Astrocyte (in vitro differentiated cells and primary cell): ENCODE data around the gene NPDC1. TPM values are rescaled to one million over a fixed set of nuclear protein-coding genes. Genes with fewer than 3 reads are reported as not detected.

Source experiments
- DNase-seq: peaks from one replicate; pipeline ENCODE4 v3.0.0-alpha.2; 2010; ENCODE audit warnings: low read depth
- FAIRE-seq: peaks from 2 replicates; lab custom pipeline; 2011; peaks lifted over from hg19 to GRCh38; lab: Jason Lieb, UNC
- H2AFZ ChIP-seq: 2 replicates; pipeline ENCODE4 v1.6.0; 2012; ENCODE audit warnings: low read depth, low read length, inconsistent platforms
- H3K27ac ChIP-seq: 2 replicates; pipeline ENCODE4 v1.5.1; 2011; ENCODE audit warnings: low read depth, low read length, inconsistent platforms
- H3K27me3 ChIP-seq: 2 replicates; pipeline ENCODE4 v1.6.0; 2011; ENCODE audit warnings: low read length, inconsistent platforms; ENCODE audit not compliant: insufficient read depth
- H3K36me3 ChIP-seq: 2 replicates; pipeline ENCODE4 v1.5.1; 2011; ENCODE audit warnings: low read length, inconsistent platforms; ENCODE audit not compliant: insufficient read depth
- H3K4me1 ChIP-seq: 2 replicates; pipeline ENCODE4 v1.5.1; 2011; ENCODE audit warnings: low read length, inconsistent platforms; ENCODE audit not compliant: insufficient read depth
- H3K4me2 ChIP-seq: 2 replicates; pipeline ENCODE4 v1.6.0; 2012; ENCODE audit warnings: low read length, inconsistent platforms
- H3K4me3 ChIP-seq: 2 replicates; pipeline ENCODE4 v1.5.1; 2011; ENCODE audit warnings: low read depth, mild to moderate bottlenecking, low read length, inconsistent platforms; ENCODE audit not compliant: insufficient read depth
- H3K79me2 ChIP-seq: 2 replicates; pipeline ENCODE4 v1.6.0; 2012; ENCODE audit warnings: mild to moderate bottlenecking, low read length, inconsistent platforms; ENCODE audit not compliant: insufficient read depth
- H3K9ac ChIP-seq: 2 replicates; pipeline ENCODE4 v1.6.0; 2012; ENCODE audit warnings: mild to moderate bottlenecking, low read length, inconsistent platforms
- H3K9me3 ChIP-seq: 2 replicates; pipeline ENCODE4 v1.5.1; 2012; ENCODE audit warnings: low read depth, mild to moderate bottlenecking, low read length, inconsistent platforms; ENCODE audit not compliant: insufficient read depth
- H4K20me1 ChIP-seq: 2 replicates; pipeline ENCODE4 v1.6.0; 2012; ENCODE audit warnings: low read length, inconsistent platforms; ENCODE audit not compliant: insufficient read depth
- H3K27ac Mint-ChIP-seq: one replicate; pipeline ENCODE4 v1.8.0; 2021; ENCODE audit warnings: mild to moderate bottlenecking, mixed read lengths; ENCODE audit not compliant: unreplicated experiment
- H3K27me3 Mint-ChIP-seq: one replicate; pipeline ENCODE4 v1.8.0; 2021; ENCODE audit warnings: low read depth, mixed read lengths; ENCODE audit not compliant: unreplicated experiment
- H3K36me3 Mint-ChIP-seq: one replicate; pipeline ENCODE4 v1.8.0; 2021; ENCODE audit warnings: low read depth, mixed read lengths; ENCODE audit not compliant: unreplicated experiment
- H3K4me1 Mint-ChIP-seq: one replicate; pipeline ENCODE4 v1.8.0; 2021; ENCODE audit warnings: low read depth, mixed read lengths; ENCODE audit not compliant: unreplicated experiment
- H3K4me3 Mint-ChIP-seq: one replicate; pipeline ENCODE4 v1.8.0; 2021; ENCODE audit warnings: mild to moderate bottlenecking, moderate library complexity, mixed read lengths; ENCODE audit not compliant: unreplicated experiment
- H3K9me3 Mint-ChIP-seq: one replicate; pipeline ENCODE4 v1.8.0; 2021; ENCODE audit warnings: mild to moderate bottlenecking, mixed read lengths; ENCODE audit not compliant: unreplicated experiment
- EZH2 ChIP-seq: IDR thresholded peaks from 2 replicates; pipeline ENCODE4 v1.6.1; 2012; ENCODE audit warnings: mild to moderate bottlenecking, low read length, inconsistent platforms; ENCODE audit not compliant: insufficient read depth
- total RNA-seq: library from RNA; stranded (reverse); gene quantifications from 2 replicates; pipeline ENCODE4 v1.2.1, GENCODE V29; 2021
- TF ChIP-seq, protein P1 (sequence below): IDR thresholded peaks from 2 replicates; pipeline ENCODE4 v1.5.1; 2011; ENCODE audit warnings: low read depth, mild to moderate bottlenecking, inconsistent platforms, low read length, moderate library complexity; ENCODE audit not compliant: insufficient read depth

Gene NPDC1
- total RNA-seq, 1 donor from 2014 or later, result 66.8 TPM

DNA sequence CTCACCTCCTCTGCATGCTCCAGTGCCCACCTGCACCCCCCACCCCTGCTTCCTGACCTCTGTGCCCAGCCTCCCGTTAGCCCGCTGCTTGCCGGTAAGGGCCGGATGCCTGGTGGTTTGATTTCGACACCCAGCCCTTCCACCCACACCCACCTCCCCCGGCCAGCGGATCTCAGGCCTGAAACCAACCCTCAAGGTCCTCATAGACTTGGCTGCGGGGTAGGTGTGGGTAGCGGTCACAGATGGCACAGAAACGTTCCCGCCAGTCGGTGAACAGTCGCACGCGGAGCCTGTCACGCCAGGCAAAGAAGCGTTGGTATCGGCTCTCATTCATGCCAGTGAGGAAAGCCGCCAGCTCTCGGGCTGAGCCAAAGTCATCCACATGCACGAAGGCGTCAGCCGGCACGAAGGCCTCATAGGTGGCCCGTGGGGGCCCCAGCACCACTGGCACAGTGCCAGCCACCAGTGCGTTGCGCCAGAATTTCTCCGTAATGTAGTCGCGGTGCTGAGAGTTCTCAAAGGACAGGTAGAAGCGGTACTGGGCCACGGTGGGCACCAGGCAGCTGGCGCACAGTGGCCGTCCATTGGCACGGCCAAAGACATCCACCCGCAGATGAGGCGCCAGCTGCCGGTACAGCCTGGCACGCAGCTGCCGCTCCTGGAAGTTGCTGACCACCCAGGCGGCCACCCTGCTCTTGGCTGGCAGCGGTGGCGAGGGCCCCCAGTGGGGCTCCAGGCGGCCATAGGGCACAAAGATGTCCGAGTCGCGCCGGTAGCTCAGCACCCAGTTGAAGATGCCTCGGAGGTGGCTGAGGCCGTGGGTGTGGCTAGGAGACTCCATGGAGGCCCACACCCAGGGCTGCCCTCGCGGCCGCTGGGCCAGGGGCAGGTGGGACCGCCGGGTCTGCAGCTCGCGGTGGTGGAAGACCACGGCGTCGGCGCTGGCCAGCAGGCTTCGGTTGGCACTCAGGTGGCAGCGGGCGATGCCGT, 15.1 kb downstream of the NPDC1 start:
- no peak overlapping the region for H3K4me3 ChIP-seq
- peaks cover 6% of the 10 kb centered on the region for H3K27me3 Mint-ChIP-seq
- no peak overlapping the region for H2AFZ ChIP-seq
- no peaks in the 10 kb centered on the region for H3K27me3 ChIP-seq
- H3K27ac Mint-ChIP-seq, result no peak overlapping the region
- no peak overlapping the region for H3K4me3 Mint-ChIP-seq
- H3K36me3 ChIP-seq, result no peaks in the 10 kb centered on the region
- FAIRE-seq, result no peak
- H3K4me2 ChIP-seq, result no peak overlapping the region
- peaks cover 23% of the 10 kb centered on the region for H4K20me1 ChIP-seq
- H3K9ac ChIP-seq, result no peak overlapping the region
- no peaks in the 10 kb centered on the region for H3K4me1 Mint-ChIP-seq
- H3K9me3 Mint-ChIP-seq, result no peaks in the 10 kb centered on the region
- no peaks in the 10 kb centered on the region for H3K36me3 Mint-ChIP-seq
- no peak overlapping the region for H3K27ac ChIP-seq
- H3K4me1 ChIP-seq, result peaks cover 15% of the 10 kb centered on the region
- TF ChIP-seq, protein P1, sequence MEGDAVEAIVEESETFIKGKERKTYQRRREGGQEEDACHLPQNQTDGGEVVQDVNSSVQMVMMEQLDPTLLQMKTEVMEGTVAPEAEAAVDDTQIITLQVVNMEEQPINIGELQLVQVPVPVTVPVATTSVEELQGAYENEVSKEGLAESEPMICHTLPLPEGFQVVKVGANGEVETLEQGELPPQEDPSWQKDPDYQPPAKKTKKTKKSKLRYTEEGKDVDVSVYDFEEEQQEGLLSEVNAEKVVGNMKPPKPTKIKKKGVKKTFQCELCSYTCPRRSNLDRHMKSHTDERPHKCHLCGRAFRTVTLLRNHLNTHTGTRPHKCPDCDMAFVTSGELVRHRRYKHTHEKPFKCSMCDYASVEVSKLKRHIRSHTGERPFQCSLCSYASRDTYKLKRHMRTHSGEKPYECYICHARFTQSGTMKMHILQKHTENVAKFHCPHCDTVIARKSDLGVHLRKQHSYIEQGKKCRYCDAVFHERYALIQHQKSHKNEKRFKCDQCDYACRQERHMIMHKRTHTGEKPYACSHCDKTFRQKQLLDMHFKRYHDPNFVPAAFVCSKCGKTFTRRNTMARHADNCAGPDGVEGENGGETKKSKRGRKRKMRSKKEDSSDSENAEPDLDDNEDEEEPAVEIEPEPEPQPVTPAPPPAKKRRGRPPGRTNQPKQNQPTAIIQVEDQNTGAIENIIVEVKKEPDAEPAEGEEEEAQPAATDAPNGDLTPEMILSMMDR, result no peak
- no peak for TF ChIP-seq EZH2
- H3K79me2 ChIP-seq, result no peaks in the 10 kb centered on the region
- no peaks in the 10 kb centered on the region for H3K9me3 ChIP-seq
- no peak for DNase-seq

DNA sequence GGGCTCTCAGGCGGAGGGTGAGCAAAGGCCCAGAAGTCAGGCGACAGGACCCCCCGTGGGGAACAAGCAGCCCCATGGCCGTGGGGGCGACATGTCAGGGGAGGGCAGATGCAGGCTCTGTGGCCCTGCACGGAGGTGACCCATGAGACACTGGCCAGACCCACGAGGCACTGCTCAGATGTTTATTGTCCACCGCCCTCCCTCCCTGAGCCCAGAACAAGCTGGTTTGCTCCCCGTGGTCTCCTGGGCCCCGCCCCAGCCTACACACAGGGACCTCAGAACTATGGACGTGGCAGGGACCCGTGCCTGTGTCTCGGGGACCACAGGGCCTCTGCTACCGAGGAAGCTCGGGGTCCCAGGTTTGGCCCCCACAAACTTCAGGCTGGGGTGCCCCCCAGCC, 16.0 kb downstream of the NPDC1 start:
- Histone ChIP-seq H4K20me1 (peaks cover 25% of the 10 kb centered on the region), H3K9ac (no peak overlapping the region), H3K27ac (no peak overlapping the region), H3K4me2 (no peak overlapping the region), H3K79me2 (no peaks in the 10 kb centered on the region), H2AFZ (no peak overlapping the region), H3K4me1 (peaks cover 15% of the 10 kb centered on the region), H3K36me3 (no peaks in the 10 kb centered on the region), H3K27me3 (no peaks in the 10 kb centered on the region), H3K9me3 (no peaks in the 10 kb centered on the region), H3K4me3 (no peak overlapping the region)
- no peak for DNase-seq
- Mint-ChIP-seq H3K4me1 (no peaks in the 10 kb centered on the region), H3K9me3 (no peaks in the 10 kb centered on the region), H3K36me3 (no peaks in the 10 kb centered on the region), H3K27ac (no peak overlapping the region), H3K4me3 (no peak overlapping the region), H3K27me3 (peaks cover 6% of the 10 kb centered on the region)
- TF ChIP-seq EZH2, result no peak
- TF ChIP-seq, protein P1, result no peak
- no peak for FAIRE-seq
